GM19324 (cell line): ENCODE data around the gene CLDN20.
"Not testable (repeated sequence)": the region's sequence is repeated elsewhere in the genome, so short reads cannot be mapped to it uniquely, and the experiment has no call there.

Experiments
- ATAC-seq: cut with Tn5 transposase; IDR thresholded peaks from one replicate; pipeline ENCODE4 v1.9.1; 2021; ENCODE audit warnings: mild to moderate bottlenecking, moderate library complexity; ENCODE audit not compliant: unreplicated experiment, low FRiP score

Gene CLDN20

GRCh38 chr6:155309150-155309549 is 45.3 kb downstream of the CLDN20 start:
- no peak for ATAC-seq

GRCh38 chr6:155310596-155310995 is 46.8 kb downstream of the CLDN20 start:
- ATAC-seq, result no peak

GRCh38 chr6:155311086-155311485 is 47.3 kb downstream of the CLDN20 start:
- ATAC-seq, result no peak

GRCh38 chr6:155311583-155311982 is 47.8 kb downstream of the CLDN20 start:
- no peak for ATAC-seq

- ATAC-seq, result not testable (repeated sequence)
These were observed 49.1 kb downstream of the CLDN20 start for GRCh38 chr6:155312950-155313349.

- peak; percentile 6 for ATAC-seq
These were observed 49.8 kb downstream of the CLDN20 start for GRCh38 chr6:155313602-155314091.

GRCh38 chr6:155314092-155314772 is 50.4 kb downstream of the CLDN20 start, which contains the start of gene TFB1M:
Gene TFB1M, minus strand, starts transcription at chr6:155314484. Its CDS starts 56 bp downstream, at chr6:155314428.
- peak; percentile 99 for ATAC-seq

GRCh38 chr6:155314773-155315515 is 51.1 kb downstream of the CLDN20 start:
- peak; percentile 46 for ATAC-seq

- no peak for ATAC-seq
These were observed 51.7 kb downstream of the CLDN20 start for GRCh38 chr6:155315516-155315871.

- no peak for ATAC-seq
These were observed 52.6 kb downstream of the CLDN20 start for GRCh38 chr6:155316419-155316818.

- ATAC-seq, result no peak
These were observed 53.4 kb downstream of the CLDN20 start for GRCh38 chr6:155317186-155317585.

GRCh38 chr6:155319902-155320301 is 56.1 kb downstream of the CLDN20 start:
- ATAC-seq, result peak; percentile 58

- ATAC-seq, result no peak
These were observed 60.4 kb downstream of the CLDN20 start for GRCh38 chr6:155324172-155324571.

- ATAC-seq, result no peak
These were observed 61.2 kb downstream of the CLDN20 start for GRCh38 chr6:155324993-155325392.

GRCh38 chr6:155325700-155326516 is 62.1 kb downstream of the CLDN20 start:
- ATAC-seq, result no peak
